Hepatocyte (in vitro differentiated cells): Measurements from ENCODE around the gene CCNA1.

Source experiments
- CTCF ChIP-seq: fragments of 200-600 bp; sonication (generic); IDR thresholded peaks from 2 replicates; pipeline ENCODE4 v1.5.1; 2016; ENCODE audit warnings: antibody characterized with exemption, mild to moderate bottlenecking; ENCODE audit not compliant: poor library complexity
- EZH2 ChIP-seq: fragments of 200-600 bp; sonication (generic); IDR thresholded peaks from 2 replicates; pipeline ENCODE4 v1.6.1; 2016; ENCODE audit warnings: antibody characterized with exemption, mild to moderate bottlenecking, borderline replicate concordance

- no peak for TF ChIP-seq CTCF
- no peak for TF ChIP-seq EZH2
These were observed 57.8 kb downstream of the CCNA1 start for GRCh38 chr13:36490055-36490454.
